Astrocyte (in vitro differentiated cells and primary cell): ENCODE data around the gene MPRIP.

ENCODE experiments used
- CTCF ChIP-seq: IDR thresholded peaks from 2 replicates; pipeline ENCODE4 v1.5.1; 2011; ENCODE audit warnings: low read depth, mild to moderate bottlenecking, inconsistent platforms, low read length, moderate library complexity; ENCODE audit not compliant: insufficient read depth
- EZH2 ChIP-seq: IDR thresholded peaks from 2 replicates; pipeline ENCODE4 v1.6.1; 2012; ENCODE audit warnings: mild to moderate bottlenecking, low read length, inconsistent platforms; ENCODE audit not compliant: insufficient read depth

GRCh38 chr17:17155568-17155967, 113.3 kb downstream of the MPRIP start:
- no peak for TF ChIP-seq CTCF
- no peak for TF ChIP-seq EZH2
